GM12878 (cell line): ENCODE results near the gene UNC13A. TPM values are rescaled to one million over a fixed set of nuclear protein-coding genes. Genes with fewer than 3 reads are reported as not detected.

ENCODE experiments used
- ATAC-seq: fragments of 200-7000 bp; cut with Tn5 transposase; 3 replicates; pipeline ENCODE4 v1.9.1; 2020; ENCODE audit warnings: mild to moderate bottlenecking, moderate library complexity
- BruUV-seq: library from RNA; stranded (reverse); fragments of 400-500 nt; replicated peaks from 2 replicates; lab custom pipeline; 2021; lab: Mats Ljungman, UMichigan
- CTCF ChIA-PET: fragments of 300-600 bp; sonication (Branson Sonifier 250); formaldehyde crosslinking; extraction: SDS; loops from one replicate; lab custom pipeline; 2021; ENCODE audit warnings: inconsistent platforms; lab: Yijun Ruan, JAX
- POLR2A ChIA-PET: fragments of 350-600 bp; formaldehyde crosslinking; extraction: SDS; loops from one replicate; lab custom pipeline; 2021; ENCODE audit warnings: inconsistent platforms; lab: Charles Lee
- RAD21 ChIA-PET: fragments of 300-600 bp; sonication (Branson Sonifier 250); formaldehyde crosslinking; loops from one replicate; lab custom pipeline; 2023; ENCODE audit warnings: antibody characterized with exemption; ENCODE audit not compliant: unreplicated experiment; lab: Charles Lee
- SMC1A ChIA-PET: fragments of 300-600 bp; sonication (Branson Sonifier 250); formaldehyde crosslinking; loops from one replicate; lab custom pipeline; 2023; ENCODE audit not compliant: unreplicated experiment, uncharacterized antibody; lab: Charles Lee
- DNase-seq: peaks from one replicate; pipeline ENCODE4 v3.0.0-alpha.2; 2011; ENCODE audit warnings: low read depth, low spot score
- FAIRE-seq: peaks from 3 replicates; lab custom pipeline; 2011; peaks lifted over from hg19 to GRCh38; lab: Jason Lieb, UNC
- H2AFZ ChIP-seq: 2 replicates; pipeline ENCODE4 v1.6.0; 2011; ENCODE audit warnings: low read depth, low read length, control low read depth; ENCODE audit not compliant: control insufficient read depth
- H3K27ac ChIP-seq: 2 replicates; pipeline ENCODE4 v1.5.1; 2011; ENCODE audit warnings: control low read depth; ENCODE audit not compliant: control insufficient read depth, insufficient read depth
- H3K27me3 ChIP-seq, 2 experiments: replicated peaks in 1 of 2; 2 replicates each; pipeline versions ENCODE4 v1.6.0 to v1.6.1; 2011; ENCODE audit warnings: low read length in 1 of 2; ENCODE audit not compliant: control insufficient read depth in 2 of 2, insufficient read depth in 2 of 2
- H3K36me3 ChIP-seq, 2 experiments: 2 replicates each; pipeline ENCODE4 v1.5.1; 2011; ENCODE audit warnings: low read length in 1 of 2; ENCODE audit not compliant: control insufficient read depth in 2 of 2, insufficient read depth in 2 of 2
- H3K4me1 ChIP-seq: 2 replicates; pipeline ENCODE4 v1.6.1; 2011; ENCODE audit warnings: mild to moderate bottlenecking, low read length, moderate library complexity, mixed read lengths; ENCODE audit not compliant: control insufficient read depth, insufficient read depth
- H3K4me2 ChIP-seq: 2 replicates; pipeline ENCODE4 v1.6.0; 2011; ENCODE audit warnings: control low read depth; ENCODE audit not compliant: control insufficient read depth, insufficient read depth
- H3K4me3 ChIP-seq: fragments of 200-600 bp; sonication (generic); 2 replicates; pipeline ENCODE4 v1.5.1; 2016
- H3K79me2 ChIP-seq: 2 replicates; pipeline ENCODE4 v1.6.0; 2011; ENCODE audit warnings: low read length; ENCODE audit not compliant: control insufficient read depth, insufficient read depth
- H3K9ac ChIP-seq: 2 replicates; pipeline ENCODE4 v1.8.0; 2011; ENCODE audit warnings: low read length, control low read depth, mixed read lengths; ENCODE audit not compliant: control insufficient read depth, insufficient read depth
- H3K9me3 ChIP-seq: replicated peaks from 3 replicates; pipeline ENCODE4 v1.5.1; 2011; ENCODE audit warnings: mild to moderate bottlenecking, low read length; ENCODE audit not compliant: control insufficient read depth, insufficient read depth
- H4K20me1 ChIP-seq: 2 replicates; pipeline ENCODE4 v1.6.0; 2011; ENCODE audit not compliant: control insufficient read depth, insufficient read depth
- ATF2 ChIP-seq: IDR thresholded peaks from 2 replicates; pipeline ENCODE4 v1.6.1; 2012; ENCODE audit warnings: low read length, inconsistent platforms
- CHD2 ChIP-seq: IDR thresholded peaks from 2 replicates; pipeline ENCODE4 v1.6.1; 2011; ENCODE audit warnings: low read depth, low read length, improper control_type of control experiment, borderline replicate concordance
- ESRRA ChIP-seq: IDR thresholded peaks from 2 replicates; pipeline ENCODE4 v1.6.1; 2012; ENCODE audit warnings: mild to moderate bottlenecking, low read length, improper control_type of control experiment
- HDAC6 ChIP-seq: fragments of 200-600 bp; sonication (generic); IDR thresholded peaks from one replicate; pipeline ENCODE4 v1.8.0; 2017; ENCODE audit warnings: antibody characterized with exemption; ENCODE audit not compliant: unreplicated experiment
- MTA2 ChIP-seq: fragments of 450-650 bp; IDR thresholded peaks from 2 replicates; pipeline ENCODE4 v1.6.1; 2016; ENCODE audit warnings: low read depth, mild to moderate bottlenecking, moderate library complexity
- MYC ChIP-seq: IDR thresholded peaks from 2 replicates; pipeline ENCODE4 v1.6.1; 2011; ENCODE audit warnings: mild to moderate bottlenecking, low read length, moderate library complexity, inconsistent platforms; ENCODE audit not compliant: insufficient read depth, insufficient replicate concordance, insufficient read length, severe bottlenecking
- NBN ChIP-seq: fragments of 450-650 bp; IDR thresholded peaks from 2 replicates; pipeline ENCODE4 v1.6.1; 2016
- SPI1 ChIP-seq: IDR thresholded peaks from 2 replicates; pipeline ENCODE4 v1.6.1; 2011; ENCODE audit warnings: low read depth, mild to moderate bottlenecking, low read length, moderate library complexity, borderline replicate concordance; ENCODE audit not compliant: insufficient read depth
- ZNF274 ChIP-seq: IDR thresholded peaks from one replicate; pipeline ENCODE4 v1.8.0; 2011; ENCODE audit not compliant: insufficient read length, insufficient read depth
- WGBS: methylation state at CpG from one replicate; pipeline ENCODE4 v1.1.6; 2016; ENCODE audit warnings: low lambda C conversion rate; ENCODE audit not compliant: insufficient replicate concordance, insufficient coverage; ENCODE audit errors: missing lambda C conversion rate; 5-methylcytosine and 5-hydroxymethylcytosine counted together
- in situ Hi-C: fragments of 300-500 bp; cut with MboI; formaldehyde crosslinking; loops from 9 replicates; pipeline ENCODE4 v1.14.3; 2018; ENCODE audit warnings: mixed read lengths
- intact Hi-C: fragments of 100-400 bp; cut with micrococcal nuclease; formaldehyde crosslinking; loops from one replicate; pipeline ENCODE4 v1.14.2; 2022; ENCODE audit not compliant: unreplicated experiment
- polyA plus RNA-seq, 11 experiments: library from polyadenylated mRNA; depleted of rRNA in 4 of 11; unstranded in 6 of 11; stranded (reverse) in 5 of 11; fragments of >200 nt; fragmentation: Nextera tagmentation in 4 of 11; fragmentation: Illumina TruSeq in 1 of 11; extraction: Ambion mirVana in 4 of 11; extraction: Trizol in 1 of 11; gene quantifications; 1 replicate in 1 of 11; 2 replicates in 10 of 11; pipeline versions ENCODE4 v1.2.1 to v1.2.3, GENCODE V29; 2011 to 2016; ENCODE audit warnings: inconsistent platforms in 2 of 11, missing spikeins in 2 of 11, low read depth in 1 of 11
- total RNA-seq, 4 experiments: library from RNA; depleted of rRNA in 3 of 4; stranded (reverse); fragments of >200 nt in 3 of 4; fragmentation: Illumina TruSeq in 1 of 4; extraction: Trizol in 1 of 4; gene quantifications; 2 replicates each; pipeline versions ENCODE4 v1.2.1 to v1.2.3, GENCODE V29; 2013 to 2021
- TF ChIP-seq, protein P1 (sequence below): fragments of 450-650 bp; IDR thresholded peaks from 2 replicates; pipeline ENCODE4 v1.6.1; 2017; ENCODE audit warnings: mild to moderate bottlenecking, moderate library complexity

Gene UNC13A
- total and polyA plus RNA-seq, 10 of the 15 experiments (the other 5 are each of a cell fraction or from before 2014, with no cell fraction given), result under 0.01 to 0.23 (median 0.13) TPM; not detected in 1

- Histone ChIP-seq H4K20me1 (no peaks in the 10 kb centered on the region), H3K36me3 (no peaks in the 10 kb centered on the region), H3K9me3 (no peaks in the 10 kb centered on the region; the same call in 1 of the 3 replicates), H3K4me3 (no peak overlapping the region), H3K4me2 (no peak overlapping the region), H3K79me2 (no peaks in the 10 kb centered on the region), H3K27me3 (no peaks in the 10 kb centered on the region), H3K27ac (no peak overlapping the region), H3K9ac (no peak overlapping the region), H3K4me1 (no peaks in the 10 kb centered on the region), H2AFZ (no peak overlapping the region)
- SMC1A ChIA-PET, result no interaction called here
- FAIRE-seq (no peak), DNase-seq (no peak), ATAC-seq (no peak)
- no peak for TF ChIP-seq ESRRA
- intact Hi-C loops (no loop called here), in situ Hi-C loops (no loop called here)
- RAD21 ChIA-PET, result no interaction called here
- CTCF ChIA-PET, result interaction anchor here (1.8 kb wide), 1 partner anchor 162 kb away, joined by 6 read pairs; no protein-coding TSS in a partner anchor
- no TSS peak for BruUV-seq
- POLR2A ChIA-PET, result interaction anchor here (0.7 kb wide), 1 partner anchor 203 kb away, joined by 3 read pairs; no protein-coding TSS in a partner anchor
- 65% methylated on average over 6 of the region's 6 CpGs for WGBS
These were observed 29.9 kb downstream of the UNC13A start for GRCh38 chr19:17658240-17658639.

DNA sequence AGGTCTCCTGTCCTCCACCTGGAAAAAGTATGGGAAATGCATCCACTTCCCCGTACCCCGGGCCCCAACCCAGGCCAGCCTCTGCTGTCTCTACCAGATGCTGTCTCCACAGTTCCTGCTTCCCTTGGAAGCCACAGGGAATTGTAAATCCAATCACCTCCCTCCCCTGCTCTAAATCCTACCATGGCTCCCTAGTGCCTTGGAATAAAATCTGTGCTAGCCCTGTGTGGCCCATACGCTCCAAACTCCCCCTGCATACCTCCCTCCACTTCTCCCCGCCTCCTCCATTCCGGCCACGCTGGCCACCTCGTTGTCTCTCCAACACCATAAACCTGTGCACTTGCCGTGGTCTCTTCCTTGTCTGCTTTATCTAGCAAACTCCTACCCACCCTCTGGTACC is 31.2 kb downstream of the UNC13A start:
- Histone ChIP-seq H2AFZ (no peak overlapping the region), H3K79me2 (no peaks in the 10 kb centered on the region), H3K36me3 (no peaks in the 10 kb centered on the region), H3K9ac (no peak overlapping the region), H3K4me2 (no peak overlapping the region), H3K27me3 (no peaks in the 10 kb centered on the region), H3K4me3 (no peak overlapping the region), H3K27ac (no peak overlapping the region), H3K4me1 (no peaks in the 10 kb centered on the region), H3K9me3 (no peaks in the 10 kb centered on the region; the same call in 1 of the 3 replicates), H4K20me1 (no peaks in the 10 kb centered on the region)
- CTCF ChIA-PET, result interaction anchor here (0.6 to 1.1 kb wide), 2 partner anchors 84 to 118 kb away, joined by 3 read pairs; no protein-coding TSS in a partner anchor
- DNase-seq, result no peak
- BruUV-seq, result no TSS peak
- intact Hi-C loops (no loop called here), in situ Hi-C loops (no loop called here)
- no peak for FAIRE-seq
- no peak for ATAC-seq
- RAD21 ChIA-PET, result interaction anchor here (0.7 kb wide), 1 partner anchor 276 kb away, joined by 3 read pairs; the partner anchor contains the start of gene CCDC124
- 57% methylated on average over 8 of the region's 8 CpGs for WGBS
- SMC1A ChIA-PET, result no interaction called here
- POLR2A ChIA-PET, result no interaction called here
- TF ChIP-seq NBN (no peak), ZNF274 (no peak), ATF2 (no peak), HDAC6 (no peak), MTA2 (no peak), SPI1 (no peak), MYC (no peak), CHD2 (no peak)
- TF ChIP-seq, protein P1, sequence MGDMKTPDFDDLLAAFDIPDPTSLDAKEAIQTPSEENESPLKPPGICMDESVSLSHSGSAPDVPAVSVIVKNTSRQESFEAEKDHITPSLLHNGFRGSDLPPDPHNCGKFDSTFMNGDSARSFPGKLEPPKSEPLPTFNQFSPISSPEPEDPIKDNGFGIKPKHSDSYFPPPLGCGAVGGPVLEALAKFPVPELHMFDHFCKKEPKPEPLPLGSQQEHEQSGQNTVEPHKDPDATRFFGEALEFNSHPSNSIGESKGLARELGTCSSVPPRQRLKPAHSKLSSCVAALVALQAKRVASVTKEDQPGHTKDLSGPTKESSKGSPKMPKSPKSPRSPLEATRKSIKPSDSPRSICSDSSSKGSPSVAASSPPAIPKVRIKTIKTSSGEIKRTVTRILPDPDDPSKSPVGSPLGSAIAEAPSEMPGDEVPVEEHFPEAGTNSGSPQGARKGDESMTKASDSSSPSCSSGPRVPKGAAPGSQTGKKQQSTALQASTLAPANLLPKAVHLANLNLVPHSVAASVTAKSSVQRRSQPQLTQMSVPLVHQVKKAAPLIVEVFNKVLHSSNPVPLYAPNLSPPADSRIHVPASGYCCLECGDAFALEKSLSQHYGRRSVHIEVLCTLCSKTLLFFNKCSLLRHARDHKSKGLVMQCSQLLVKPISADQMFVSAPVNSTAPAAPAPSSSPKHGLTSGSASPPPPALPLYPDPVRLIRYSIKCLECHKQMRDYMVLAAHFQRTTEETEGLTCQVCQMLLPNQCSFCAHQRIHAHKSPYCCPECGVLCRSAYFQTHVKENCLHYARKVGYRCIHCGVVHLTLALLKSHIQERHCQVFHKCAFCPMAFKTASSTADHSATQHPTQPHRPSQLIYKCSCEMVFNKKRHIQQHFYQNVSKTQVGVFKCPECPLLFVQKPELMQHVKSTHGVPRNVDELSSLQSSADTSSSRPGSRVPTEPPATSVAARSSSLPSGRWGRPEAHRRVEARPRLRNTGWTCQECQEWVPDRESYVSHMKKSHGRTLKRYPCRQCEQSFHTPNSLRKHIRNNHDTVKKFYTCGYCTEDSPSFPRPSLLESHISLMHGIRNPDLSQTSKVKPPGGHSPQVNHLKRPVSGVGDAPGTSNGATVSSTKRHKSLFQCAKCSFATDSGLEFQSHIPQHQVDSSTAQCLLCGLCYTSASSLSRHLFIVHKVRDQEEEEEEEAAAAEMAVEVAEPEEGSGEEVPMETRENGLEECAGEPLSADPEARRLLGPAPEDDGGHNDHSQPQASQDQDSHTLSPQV, result no peak
